ACC112 (cell line): ENCODE data around the gene FRMPD2.
"Not testable (repeated sequence)": the region's sequence is repeated elsewhere in the genome, so short reads cannot be mapped to it uniquely, and the experiment has no call there.

Experiments used
- H2AFZ ChIP-seq: fragments of 200-600 bp; sonication (generic); one replicate; pipeline ENCODE4 v1.6.0; 2017; ENCODE audit warnings: antibody characterized with exemption, low read length; ENCODE audit not compliant: unreplicated experiment
- H3K27ac ChIP-seq: fragments of 200-600 bp; sonication (generic); 2 replicates; pipeline ENCODE4 v1.5.1; 2014; ENCODE audit warnings: low read depth, mild to moderate bottlenecking, antibody characterized with exemption, low read length, moderate library complexity
- H3K27me3 ChIP-seq: fragments of 200-600 bp; sonication (generic); 2 replicates; pipeline ENCODE4 v1.6.1; 2014; ENCODE audit warnings: mild to moderate bottlenecking, antibody characterized with exemption, low read length, moderate library complexity, mixed read lengths; ENCODE audit not compliant: insufficient read depth
- H3K36me3 ChIP-seq: fragments of 200-600 bp; sonication (generic); 2 replicates; pipeline ENCODE4 v1.6.1; 2016; ENCODE audit warnings: mild to moderate bottlenecking, antibody characterized with exemption, low read length, moderate library complexity, mixed read lengths; ENCODE audit not compliant: insufficient read depth
- H3K4me1 ChIP-seq: fragments of 200-600 bp; sonication (generic); one replicate; pipeline ENCODE4 v1.6.1; 2016; ENCODE audit warnings: low read length, mixed read lengths; ENCODE audit not compliant: insufficient read depth, unreplicated experiment, control insufficient read depth
- H3K4me3 ChIP-seq: fragments of 200-600 bp; sonication (generic); 2 replicates; pipeline ENCODE4 v1.5.1; 2014; ENCODE audit warnings: mild to moderate bottlenecking, low read depth, low read length
- H3K79me2 ChIP-seq: fragments of 200-600 bp; sonication (generic); one replicate; pipeline ENCODE4 v1.6.0; 2016; ENCODE audit warnings: low read length; ENCODE audit not compliant: control insufficient read depth, unreplicated experiment, insufficient read depth

Gene FRMPD2

GRCh38 chr10:48251525-48252353 is 22.8 kb downstream of the FRMPD2 start:
- no peaks in the 10 kb centered on the region for H3K36me3 ChIP-seq
- H3K27me3 ChIP-seq, result peaks cover 38% of the 10 kb centered on the region
- no peak overlapping the region for H2AFZ ChIP-seq
- H3K4me1 ChIP-seq, result peaks cover 4% of the 10 kb centered on the region
- H3K4me3 ChIP-seq, result no peak overlapping the region
- H3K79me2 ChIP-seq, result no peaks in the 10 kb centered on the region
- H3K27ac ChIP-seq, result no peak overlapping the region

DNA sequence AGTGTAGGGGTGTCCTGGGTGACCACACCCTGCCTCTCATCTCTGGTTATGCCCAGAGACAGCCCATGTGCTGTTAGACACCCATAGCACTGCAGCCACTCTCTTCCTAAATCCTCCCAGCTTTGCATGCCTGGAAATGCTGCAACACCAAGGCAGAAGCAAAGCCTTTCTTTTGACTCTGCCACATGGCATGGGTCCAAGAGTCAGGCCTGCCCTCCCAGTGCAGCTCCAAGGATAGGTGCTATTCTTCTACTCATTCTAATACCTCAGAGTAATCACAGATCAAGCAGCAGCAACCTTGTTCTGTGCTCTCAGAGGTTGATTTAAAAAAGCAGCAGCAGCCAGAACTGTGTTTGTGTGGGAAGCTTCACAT is 23.4 kb downstream of the FRMPD2 start:
- peaks cover 4% of the 10 kb centered on the region for H3K4me1 ChIP-seq
- H2AFZ ChIP-seq, result no peak overlapping the region
- H3K27me3 ChIP-seq, result peaks cover 38% of the 10 kb centered on the region
- H3K79me2 ChIP-seq, result no peaks in the 10 kb centered on the region
- no peak overlapping the region for H3K27ac ChIP-seq
- H3K36me3 ChIP-seq, result no peaks in the 10 kb centered on the region
- H3K4me3 ChIP-seq, result no peak overlapping the region

DNA sequence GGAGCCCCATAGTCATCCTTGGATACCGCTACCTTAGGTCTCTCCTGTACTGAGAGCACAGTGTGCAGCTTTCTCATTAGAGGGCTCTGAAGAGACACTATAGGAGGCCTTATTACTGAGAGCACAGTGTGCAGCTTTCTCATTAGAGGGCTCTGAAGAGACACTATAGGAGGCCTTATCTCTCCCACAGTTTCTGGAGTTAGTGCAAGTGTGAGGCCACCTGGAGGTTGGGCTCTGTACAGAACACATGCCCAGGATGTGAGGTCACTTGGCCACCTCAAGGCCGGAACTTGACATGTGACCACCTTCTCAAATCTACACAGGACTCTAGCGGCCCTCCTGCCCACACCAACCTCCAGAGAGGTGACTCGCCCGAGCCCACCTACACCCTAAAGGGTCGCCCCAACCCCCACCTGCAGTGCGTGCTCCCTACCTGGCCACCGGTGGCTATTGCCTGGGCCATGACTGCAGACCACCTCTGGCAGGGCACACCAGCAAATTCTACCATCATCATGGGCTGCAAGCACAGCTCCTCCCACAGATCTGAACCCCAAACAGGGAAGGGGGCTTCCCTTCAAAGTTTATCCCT is 24.6 kb downstream of the FRMPD2 start:
- Histone ChIP-seq H3K27ac (no peak overlapping the region), H3K4me1 (peaks cover 4% of the 10 kb centered on the region), H3K79me2 (no peaks in the 10 kb centered on the region), H2AFZ (no peak overlapping the region), H3K36me3 (no peaks in the 10 kb centered on the region), H3K27me3 (peaks cover 43% of the 10 kb centered on the region), H3K4me3 (no peak overlapping the region)

DNA sequence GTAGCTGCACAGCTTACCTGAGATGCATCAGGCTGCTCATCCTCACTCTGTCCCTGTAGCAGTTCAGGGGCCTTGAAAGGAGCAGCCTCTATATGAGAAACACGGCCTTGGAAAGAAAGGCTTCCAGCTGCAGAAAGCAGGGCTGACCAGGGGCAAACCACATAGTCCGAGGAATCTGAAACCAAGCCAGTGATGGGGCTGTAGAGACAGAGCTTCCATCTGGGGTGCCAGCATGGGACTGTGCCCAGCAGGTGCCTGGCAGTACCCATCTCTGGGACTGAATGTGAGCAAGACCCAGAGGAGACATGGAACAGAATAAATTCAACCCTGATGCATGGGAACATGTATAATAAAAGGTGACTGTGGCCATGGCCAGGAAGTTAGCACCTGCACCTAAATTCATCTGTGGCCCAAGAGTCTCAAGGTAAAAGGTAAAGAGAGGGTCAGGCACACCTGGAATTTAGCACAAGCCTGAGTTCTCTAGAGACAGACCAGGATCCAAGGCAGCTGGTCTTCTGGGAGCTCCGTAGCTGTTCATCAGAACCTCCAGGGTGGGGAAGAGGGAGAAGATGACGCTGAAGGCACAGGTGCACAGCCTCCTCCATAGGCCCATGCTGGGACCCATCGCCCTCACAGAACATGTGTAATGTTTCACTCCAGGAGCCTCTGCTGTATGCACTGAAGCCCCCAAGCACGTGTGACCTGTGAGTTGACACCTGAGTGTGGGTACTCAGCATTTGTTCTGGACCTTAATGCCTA is 25.3 kb downstream of the FRMPD2 start:
- Histone ChIP-seq H3K4me3 (no peak overlapping the region), H3K79me2 (no peaks in the 10 kb centered on the region), H3K4me1 (peaks cover 4% of the 10 kb centered on the region), H3K27ac (no peak overlapping the region), H3K27me3 (peaks cover 46% of the 10 kb centered on the region), H2AFZ (no peak overlapping the region), H3K36me3 (no peaks in the 10 kb centered on the region)

DNA sequence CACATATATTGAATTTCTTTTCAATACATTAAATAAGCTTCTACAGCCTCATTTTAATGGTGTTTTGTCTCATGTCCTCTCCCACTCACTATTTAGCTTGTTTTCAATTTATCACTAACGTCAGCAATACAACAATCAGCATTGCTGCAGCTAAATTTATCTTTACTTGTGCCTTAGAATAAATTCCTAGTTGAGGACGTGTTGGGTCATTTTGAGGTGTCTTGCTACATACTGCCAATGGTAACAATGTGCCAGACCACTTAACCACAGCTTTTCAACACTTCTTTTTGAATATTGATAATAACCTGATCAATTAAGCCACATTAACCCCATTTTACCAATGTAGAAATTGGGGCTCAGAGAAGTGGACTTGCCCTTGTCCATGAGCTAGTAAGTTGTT is 26.0 kb downstream of the FRMPD2 start:
- Histone ChIP-seq H3K36me3 (no peaks in the 10 kb centered on the region), H2AFZ (no peak overlapping the region), H3K4me3 (no peak overlapping the region), H3K27ac (no peak overlapping the region), H3K79me2 (no peaks in the 10 kb centered on the region), H3K27me3 (peaks cover 49% of the 10 kb centered on the region), H3K4me1 (peaks cover 4% of the 10 kb centered on the region)

- no peaks in the 10 kb centered on the region for H3K36me3 ChIP-seq
- peak overlapping the region; percentile 32 for H2AFZ ChIP-seq
- H3K79me2 ChIP-seq, result no peaks in the 10 kb centered on the region
- peak overlapping the region; percentile 1; the same call in 1 of the 2 replicates for H3K4me3 ChIP-seq
- H3K4me1 ChIP-seq, result peaks cover 4% of the 10 kb centered on the region
- H3K27ac ChIP-seq, result no peak overlapping the region
- peaks cover 55% of the 10 kb centered on the region for H3K27me3 ChIP-seq
These were observed 26.8 kb downstream of the FRMPD2 start for GRCh38 chr10:48247680-48248079.

DNA sequence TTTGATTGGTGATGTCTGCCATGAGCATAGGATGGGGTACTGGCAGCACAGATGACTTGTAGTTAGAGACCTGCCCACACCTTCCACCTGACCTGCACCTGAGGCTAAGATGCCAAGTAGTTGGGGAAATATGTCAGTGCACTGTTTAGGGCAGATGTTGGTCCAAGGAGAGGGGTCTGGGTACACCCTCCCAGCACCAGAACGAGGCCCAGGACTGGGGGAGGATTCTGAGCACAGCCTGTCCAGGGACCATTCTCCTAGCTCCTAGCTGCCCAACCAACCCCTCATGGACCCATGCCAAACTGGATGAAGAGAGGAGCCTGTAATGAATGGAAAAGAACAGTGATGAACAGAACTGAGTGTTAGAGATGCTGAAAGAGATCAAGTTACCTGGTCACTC is 28.0 kb downstream of the FRMPD2 start:
- no peaks in the 10 kb centered on the region for H3K36me3 ChIP-seq
- no peak overlapping the region for H3K27ac ChIP-seq
- H3K27me3 ChIP-seq, result peaks cover 53% of the 10 kb centered on the region
- peaks cover 4% of the 10 kb centered on the region for H3K4me1 ChIP-seq
- no peak overlapping the region for H3K4me3 ChIP-seq
- no peaks in the 10 kb centered on the region for H3K79me2 ChIP-seq
- no peak overlapping the region for H2AFZ ChIP-seq

GRCh38 chr10:48245977-48246376 is 28.5 kb downstream of the FRMPD2 start:
- no peak overlapping the region for H2AFZ ChIP-seq
- H3K79me2 ChIP-seq, result no peaks in the 10 kb centered on the region
- H3K36me3 ChIP-seq, result no peaks in the 10 kb centered on the region
- H3K4me3 ChIP-seq, result no peak overlapping the region
- peaks cover 58% of the 10 kb centered on the region for H3K27me3 ChIP-seq
- H3K27ac ChIP-seq, result no peak overlapping the region
- peaks cover 4% of the 10 kb centered on the region for H3K4me1 ChIP-seq

DNA sequence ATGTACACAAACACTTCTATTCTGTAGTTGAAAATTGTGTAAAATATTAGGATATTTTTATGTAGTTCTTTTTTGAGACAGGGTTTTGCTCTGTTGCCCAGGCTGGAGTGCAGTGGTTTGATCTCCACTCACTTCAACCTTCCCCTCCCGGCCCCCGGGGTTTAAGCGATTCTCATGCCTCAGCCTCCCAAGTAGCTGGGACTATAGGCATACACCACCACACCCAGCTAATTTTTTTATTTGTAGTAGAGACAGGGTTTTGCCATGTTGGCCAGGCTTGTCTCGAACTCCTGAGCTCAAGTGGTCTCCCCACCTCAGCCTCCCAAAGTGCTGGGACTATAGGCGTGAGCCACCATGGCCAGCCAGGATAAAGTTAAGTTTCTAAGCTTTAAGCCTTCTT is 30.6 kb downstream of the FRMPD2 start:
- H3K4me1 ChIP-seq, H2AFZ ChIP-seq, H3K27ac ChIP-seq, H3K79me2 ChIP-seq, H3K36me3 ChIP-seq, H3K4me3 ChIP-seq: not testable (repeated sequence)
- H3K27me3 ChIP-seq, result peaks cover 71% of the 10 kb centered on the region

- Histone ChIP-seq H3K79me2 (no peaks in the 10 kb centered on the region), H3K36me3 (no peaks in the 10 kb centered on the region), H3K4me1 (peaks cover 4% of the 10 kb centered on the region), H3K27me3 (peaks cover 71% of the 10 kb centered on the region), H3K27ac (no peak overlapping the region), H2AFZ (no peak overlapping the region), H3K4me3 (no peak overlapping the region)
These were observed 31.0 kb downstream of the FRMPD2 start for GRCh38 chr10:48243487-48243886.
